GM23248 (cell line): ENCODE results near the gene KRTAP5-9.

Experiments
- EZH2 ChIP-seq: fragments of 200-600 bp; sonication (generic); IDR thresholded peaks from 2 replicates; pipeline ENCODE4 v1.6.1; 2018; ENCODE audit warnings: antibody characterized with exemption, mild to moderate bottlenecking; ENCODE audit not compliant: insufficient read depth, poor library complexity, severe bottlenecking
- EZH2phosphoT487 ChIP-seq: fragments of 200-600 bp; sonication (generic); IDR thresholded peaks from 2 replicates; pipeline ENCODE4 v1.6.1; 2018; ENCODE audit warnings: antibody characterized with exemption, moderate library complexity, mild to moderate bottlenecking, low read depth; ENCODE audit not compliant: insufficient read depth

- TF ChIP-seq EZH2phosphoT487 (no peak), EZH2 (no peak)
Observed at GRCh38 chr11:71580057-71581003, 32.1 kb downstream of the KRTAP5-9 start.
